OCI-M1 (cell line): Measurements from ENCODE around the gene ABCA4.
"Not testable (repeated sequence)": the region's sequence is repeated elsewhere in the genome, so short reads cannot be mapped to it uniquely, and the experiment has no call there.

Source experiments
- DNase-seq: peaks from one replicate; lab custom pipeline; 2025; lab: John Stamatoyannopoulos, UW

ABCA4 gene

DNA sequence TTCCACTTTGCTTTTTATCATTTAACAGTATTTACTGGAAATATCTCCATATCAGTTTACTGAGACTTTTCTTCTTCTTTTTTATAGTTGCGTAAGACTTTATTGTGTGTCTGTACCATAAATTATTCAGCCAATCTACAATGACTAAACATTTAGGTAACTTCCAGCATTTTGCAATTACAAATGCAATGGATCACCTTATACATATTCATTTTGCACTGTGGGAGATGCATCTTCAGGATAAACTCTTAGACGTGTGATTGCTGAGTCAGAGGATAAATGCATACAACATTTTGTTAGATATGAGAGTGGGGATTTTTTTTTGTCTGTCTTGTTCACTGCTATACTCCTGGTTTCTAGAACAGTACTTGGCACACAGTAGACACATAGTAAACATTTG, 116.0 kb downstream of the ABCA4 start:
- peak; percentile 29 for DNase-seq

DNA sequence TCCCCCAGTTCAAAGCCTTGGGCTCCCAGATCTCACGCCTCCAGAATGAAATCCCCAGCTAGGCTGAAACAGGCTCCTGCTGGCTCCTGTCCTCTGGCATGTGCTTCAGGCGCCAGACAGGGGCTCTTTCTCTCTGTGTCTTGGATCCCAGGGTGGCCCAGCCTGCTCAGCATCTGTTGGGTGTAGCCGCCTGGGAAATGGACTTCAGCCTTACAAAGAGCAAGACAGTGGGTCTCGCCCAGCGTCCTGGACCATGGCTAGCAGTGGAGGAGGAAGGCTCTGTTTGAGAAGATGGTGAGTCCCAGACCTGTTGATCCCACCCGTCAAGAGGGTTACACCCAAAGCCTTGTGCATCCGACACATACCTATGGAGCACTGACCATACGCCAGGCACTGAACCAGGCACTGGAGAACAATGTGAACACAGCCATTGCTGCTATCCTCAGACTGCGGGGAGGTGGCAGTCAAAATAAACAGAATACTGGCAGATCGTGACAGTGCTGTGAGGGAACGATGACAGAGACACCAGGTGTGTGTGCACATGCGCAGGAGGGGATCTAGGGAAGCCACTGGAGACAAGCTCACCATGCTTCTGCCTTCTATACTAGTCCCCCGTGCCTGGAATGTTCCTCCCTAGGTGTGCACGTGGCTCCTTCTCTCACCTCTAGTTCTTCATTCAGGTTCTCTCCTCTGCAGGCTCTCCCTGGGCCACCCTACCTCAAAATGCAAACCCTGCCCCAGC, 118.7 kb downstream of the ABCA4 start:
- DNase-seq = no peak

DNA sequence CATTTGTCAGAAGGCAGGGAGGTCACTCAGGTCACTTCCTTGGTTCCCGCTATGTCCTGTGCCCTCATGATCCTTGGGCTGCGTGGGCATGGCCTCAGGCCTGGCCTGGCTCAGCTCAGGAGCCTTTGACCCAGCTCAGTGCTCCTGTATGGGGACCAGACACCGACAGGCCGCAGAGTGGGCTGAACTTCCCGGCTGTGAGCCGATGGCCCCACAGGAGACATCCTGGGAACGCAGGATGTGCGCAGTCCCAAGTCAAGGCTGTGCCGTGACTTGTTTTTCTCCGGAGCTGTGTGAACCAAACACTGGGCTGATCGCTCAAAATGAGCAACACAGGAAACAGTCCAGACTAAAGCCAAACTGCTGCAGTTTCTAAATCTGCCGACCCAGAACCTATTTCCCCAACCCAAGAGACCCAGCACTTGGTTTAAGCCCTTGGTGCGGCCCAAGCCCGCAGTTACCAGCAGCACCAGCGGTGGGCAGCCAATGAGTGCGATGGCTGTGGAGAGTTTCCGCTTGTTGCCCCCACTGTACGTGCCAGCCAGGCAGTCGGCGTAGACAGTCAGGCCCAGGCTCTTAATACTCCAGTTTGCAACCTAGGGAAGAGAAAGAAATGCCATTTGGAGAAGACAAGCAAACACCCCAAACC, 119.4 kb downstream of the ABCA4 start:
- no peak for DNase-seq

DNA sequence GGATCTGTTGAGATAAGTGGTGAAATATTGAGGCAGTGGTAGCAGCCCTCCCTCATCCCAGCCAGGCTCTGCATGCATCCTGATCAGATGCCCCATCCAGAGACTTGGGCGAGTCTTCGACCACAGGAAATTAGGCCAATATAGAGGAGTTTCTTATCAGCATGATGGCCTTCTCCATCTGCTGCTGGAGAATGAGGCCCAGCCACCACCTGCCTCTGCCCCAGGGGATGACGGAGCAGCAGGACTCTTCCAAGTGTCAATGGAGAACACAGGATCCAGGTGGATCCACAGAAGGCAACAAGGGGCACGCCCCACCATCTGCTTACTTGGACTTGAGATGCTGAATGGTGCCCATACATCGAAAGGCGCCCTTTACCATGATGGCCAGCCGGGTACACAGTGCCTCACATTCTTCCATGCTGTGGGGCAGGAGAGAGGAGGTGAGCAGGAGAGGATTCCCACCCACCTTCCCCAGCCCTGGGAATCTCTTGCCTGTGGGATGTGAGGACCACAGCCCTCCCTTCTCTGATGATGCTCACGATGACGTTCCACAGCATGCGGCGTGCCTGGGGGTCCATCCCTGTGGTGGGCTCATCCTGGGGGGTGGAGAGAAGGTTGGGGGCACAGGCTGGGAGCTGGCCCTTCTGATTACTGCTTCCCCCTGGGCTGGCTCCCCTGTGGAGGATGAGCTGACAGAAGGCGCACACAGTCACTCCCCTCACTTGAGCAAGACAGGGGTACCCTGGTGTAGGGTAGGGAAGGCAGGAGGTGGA, 120.3 kb downstream of the ABCA4 start:
- peak; percentile 19 for DNase-seq

DNA sequence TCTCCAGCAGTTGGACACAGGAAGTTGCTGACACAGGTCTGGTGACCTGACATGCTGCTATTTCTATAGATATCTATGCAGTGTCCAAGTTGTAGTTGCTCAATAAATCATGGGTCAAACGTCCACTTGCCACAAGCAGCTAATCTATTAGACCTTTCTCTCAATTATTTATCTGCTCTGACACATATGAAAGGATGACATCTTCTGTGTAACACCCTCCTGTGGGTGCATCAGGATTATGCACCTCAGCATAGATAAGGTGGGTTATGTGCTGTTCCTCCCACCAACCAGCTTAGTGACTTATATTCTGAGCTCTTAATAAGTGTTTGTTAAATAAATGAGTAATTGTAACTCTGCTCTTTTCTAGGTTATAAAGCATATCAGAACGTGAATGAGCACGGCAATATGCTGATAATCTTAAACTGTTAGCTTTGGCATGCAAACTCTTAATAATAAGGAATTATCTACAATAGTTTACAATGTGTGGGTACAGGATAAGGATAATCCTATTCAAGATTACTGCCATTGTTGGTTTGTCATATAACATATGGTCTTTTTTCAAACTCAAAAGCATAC, 121.0 kb downstream of the ABCA4 start:
- DNase-seq = peak; percentile 19

DNA sequence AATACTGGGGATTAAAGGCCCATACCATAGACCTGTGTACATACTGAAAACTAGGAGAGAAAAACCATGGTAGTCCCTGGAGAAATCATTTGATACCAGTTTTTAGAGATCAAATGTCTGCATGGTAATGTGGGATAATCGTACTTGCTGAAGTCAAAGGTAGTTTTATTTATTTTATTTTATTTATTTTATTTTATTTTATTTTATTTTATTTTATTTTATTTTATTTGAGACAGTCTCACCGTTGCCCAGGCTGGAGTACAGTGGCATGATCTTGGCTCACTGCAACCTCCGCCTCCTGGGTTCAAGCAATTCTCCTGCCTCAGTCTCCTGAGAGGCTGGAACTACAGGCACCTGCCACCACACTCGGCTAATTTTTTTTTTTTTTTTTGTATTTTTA, 122.4 kb downstream of the ABCA4 start:
- DNase-seq = not testable (repeated sequence)

DNA sequence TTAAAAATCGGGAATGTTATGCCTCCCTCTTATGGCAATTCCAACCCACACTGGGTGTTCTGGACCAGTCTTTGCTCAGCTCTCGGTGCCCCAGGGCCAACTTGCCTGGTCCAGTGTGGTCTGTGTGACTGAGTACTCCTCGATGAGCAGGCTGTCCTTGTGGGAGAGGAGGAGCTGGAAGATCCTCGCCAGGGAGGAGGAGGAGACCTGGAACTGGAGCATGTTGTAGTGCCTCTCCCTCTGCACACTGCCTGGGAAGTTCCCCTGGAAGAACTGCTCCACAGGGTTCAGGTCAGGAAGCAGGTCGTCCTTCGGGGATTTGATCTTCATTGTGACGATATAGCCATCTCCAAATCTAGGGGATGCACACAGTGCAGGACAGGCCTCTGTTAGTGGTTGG, 123.2 kb downstream of the ABCA4 start:
- no peak for DNase-seq

DNA sequence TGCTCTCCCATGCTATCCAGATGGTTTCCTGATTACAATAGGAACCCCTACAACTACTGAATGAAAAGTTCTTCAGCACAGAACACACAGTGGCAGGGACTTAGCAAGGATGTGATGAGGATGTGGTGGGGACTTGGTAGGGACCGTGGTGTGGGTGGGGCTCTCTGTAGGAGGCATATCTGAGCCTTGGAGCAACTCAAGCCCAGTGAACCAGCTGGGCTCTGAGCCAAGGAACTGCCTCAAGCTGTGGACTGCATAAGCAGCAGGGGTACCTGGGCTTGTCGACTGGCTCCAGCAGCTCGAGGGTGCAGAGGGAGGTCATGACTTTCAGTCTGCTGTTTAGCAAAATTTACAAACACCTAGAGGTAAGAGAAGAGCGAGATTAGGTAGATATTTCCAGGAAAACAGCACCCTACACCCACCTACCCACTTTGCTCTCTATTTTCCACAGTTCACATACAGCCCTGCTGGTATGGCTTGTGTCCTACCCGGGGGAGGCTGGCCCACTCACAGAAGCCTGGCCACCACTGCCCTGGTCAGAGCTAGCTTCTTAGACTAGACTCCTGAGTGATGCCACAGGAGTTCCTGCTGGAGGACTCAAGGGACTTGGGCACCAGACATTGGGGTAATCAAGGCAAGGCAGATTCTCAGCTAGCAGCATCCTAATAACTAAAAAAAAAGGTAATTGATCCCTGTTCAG, 125.0 kb downstream of the ABCA4 start:
- DNase-seq = no peak

DNA sequence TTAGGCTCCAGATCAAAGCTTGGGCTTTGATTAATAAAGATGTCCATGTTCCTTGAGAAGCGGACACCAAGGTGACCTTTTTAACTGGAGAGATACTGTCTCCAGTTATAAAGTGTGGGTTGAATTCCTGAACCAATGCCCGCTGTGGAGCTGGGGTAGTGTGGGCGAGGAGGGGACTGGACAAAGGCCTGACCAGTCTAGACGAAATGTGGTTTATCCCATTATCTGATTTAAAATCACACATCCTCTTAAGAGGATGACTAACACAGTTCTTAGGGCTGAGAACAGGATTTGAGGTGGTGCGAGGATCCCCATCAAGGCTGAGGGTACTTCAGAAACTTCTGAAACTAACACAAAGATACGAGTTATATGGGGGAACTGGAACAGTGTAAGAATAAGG, 127.2 kb downstream of the ABCA4 start:
- no peak for DNase-seq

DNA sequence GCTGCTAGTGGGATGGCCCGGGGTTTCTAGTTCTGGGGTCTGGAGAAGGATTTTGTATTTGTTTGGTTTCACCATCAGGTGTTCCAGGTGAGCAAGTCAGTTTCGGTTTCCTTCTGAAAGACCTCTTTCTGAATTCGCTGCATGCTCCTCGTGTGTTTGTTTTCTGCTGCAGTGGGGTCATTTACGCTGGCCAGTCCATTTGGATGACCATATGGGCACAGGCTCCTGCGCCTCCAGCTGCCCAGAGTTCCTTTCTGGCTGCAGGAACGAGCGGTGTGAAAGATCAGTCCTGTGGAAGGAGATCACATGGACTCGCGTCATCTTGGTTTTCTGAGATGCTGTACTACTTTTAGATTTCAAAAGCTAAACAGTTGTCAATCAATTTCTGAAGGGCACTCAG, 128.0 kb downstream of the ABCA4 start:
- DNase-seq = no peak

DNA sequence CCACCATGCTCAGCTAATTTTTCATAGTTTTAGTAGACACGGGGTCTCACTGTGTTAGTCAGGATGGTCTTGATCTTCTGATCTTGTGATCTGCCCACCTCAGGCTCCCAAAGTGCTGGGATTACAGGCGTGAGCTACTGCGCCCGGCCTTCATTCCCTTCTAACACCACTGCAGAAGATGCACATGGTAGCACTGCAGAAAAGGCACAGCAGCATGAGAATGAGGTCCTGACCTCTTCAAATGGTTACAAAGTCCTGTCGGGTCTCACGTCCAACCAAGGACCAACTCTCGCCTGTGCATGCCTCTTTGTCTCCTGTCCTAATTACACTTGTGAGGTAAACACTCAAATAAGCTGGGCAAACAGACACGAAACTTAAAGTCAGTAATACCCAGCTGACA, 128.8 kb downstream of the ABCA4 start:
- no peak for DNase-seq

DNA sequence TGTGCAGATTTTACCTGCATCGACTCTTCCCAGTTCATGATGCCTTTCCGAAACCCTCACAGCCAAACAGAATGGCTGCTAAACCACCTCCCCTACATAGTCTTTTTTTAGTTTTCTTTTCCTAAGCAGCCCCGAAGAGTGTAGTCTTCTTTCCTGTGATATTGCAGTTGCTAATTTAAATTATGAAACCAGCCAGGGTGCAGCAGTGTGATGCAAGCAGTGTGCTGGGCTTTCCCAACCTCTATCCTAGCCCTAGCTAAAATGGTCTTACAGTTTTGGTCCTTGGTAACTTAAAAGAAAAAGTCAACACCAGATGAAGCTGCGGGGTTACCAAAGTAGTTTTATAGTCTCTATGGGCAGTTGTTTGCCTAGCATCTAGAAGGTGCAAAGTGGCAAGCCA, 129.7 kb downstream of the ABCA4 start:
- no peak for DNase-seq

DNA sequence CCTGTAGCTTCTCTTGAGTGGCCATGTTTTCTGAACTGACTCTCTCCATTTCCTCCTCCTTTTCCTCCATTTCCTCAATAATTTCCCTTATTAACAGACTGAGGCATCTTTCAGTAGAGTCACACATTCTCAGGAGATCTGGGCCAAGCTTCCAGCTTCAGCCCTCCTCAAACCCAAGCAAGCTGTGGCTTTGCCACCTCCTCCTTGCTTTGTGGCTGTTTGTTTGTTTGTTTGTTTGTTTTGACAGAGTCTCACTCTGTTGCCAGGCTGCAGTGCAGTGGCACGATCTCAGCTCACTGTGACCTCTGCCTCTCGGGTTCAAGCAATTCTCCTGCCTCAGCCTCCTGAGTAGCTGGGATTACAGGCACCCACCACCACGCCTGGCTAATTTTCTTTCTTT, 130.5 kb downstream of the ABCA4 start:
- DNase-seq = not testable (repeated sequence)

DNA sequence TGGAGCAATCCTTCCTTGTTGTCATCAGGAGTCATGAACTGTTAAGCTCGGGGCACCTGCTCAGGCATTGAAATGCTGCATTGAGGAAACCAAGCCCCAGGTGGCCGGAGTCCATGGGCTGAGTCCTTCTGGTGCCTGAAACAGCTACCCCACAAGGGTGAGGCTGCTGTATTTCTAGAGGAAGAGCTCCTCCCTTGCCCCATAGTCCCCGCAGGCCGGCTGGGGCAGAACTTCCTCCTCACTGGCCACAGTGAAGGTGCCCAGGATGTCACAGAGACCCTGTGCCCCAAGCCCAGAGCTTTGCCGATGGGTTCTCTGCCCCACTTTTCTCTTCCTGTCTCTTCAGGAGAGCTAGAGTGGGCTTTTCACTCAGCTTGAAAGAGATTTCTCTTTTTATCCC, 130.9 kb downstream of the ABCA4 start:
- no peak for DNase-seq

DNA sequence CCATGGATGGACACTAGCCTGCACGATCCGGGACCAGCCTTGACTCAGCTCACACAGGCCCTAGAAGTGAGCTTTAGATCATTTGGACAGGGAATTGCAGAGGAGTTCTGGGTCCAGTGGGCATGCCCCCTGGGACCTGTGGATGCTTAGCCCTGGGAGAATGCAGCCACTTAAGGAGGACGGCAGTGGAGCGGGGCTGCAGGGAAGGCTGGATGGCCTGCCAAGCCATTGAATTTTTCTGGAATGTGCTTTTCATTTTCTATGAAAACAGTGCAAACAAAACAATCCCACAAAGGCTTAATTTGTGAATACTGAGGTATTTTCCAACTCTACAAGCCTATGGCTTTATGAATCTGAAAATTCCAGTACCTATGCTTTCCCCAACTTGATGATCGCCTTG, 131.3 kb downstream of the ABCA4 start:
- no peak for DNase-seq

DNA sequence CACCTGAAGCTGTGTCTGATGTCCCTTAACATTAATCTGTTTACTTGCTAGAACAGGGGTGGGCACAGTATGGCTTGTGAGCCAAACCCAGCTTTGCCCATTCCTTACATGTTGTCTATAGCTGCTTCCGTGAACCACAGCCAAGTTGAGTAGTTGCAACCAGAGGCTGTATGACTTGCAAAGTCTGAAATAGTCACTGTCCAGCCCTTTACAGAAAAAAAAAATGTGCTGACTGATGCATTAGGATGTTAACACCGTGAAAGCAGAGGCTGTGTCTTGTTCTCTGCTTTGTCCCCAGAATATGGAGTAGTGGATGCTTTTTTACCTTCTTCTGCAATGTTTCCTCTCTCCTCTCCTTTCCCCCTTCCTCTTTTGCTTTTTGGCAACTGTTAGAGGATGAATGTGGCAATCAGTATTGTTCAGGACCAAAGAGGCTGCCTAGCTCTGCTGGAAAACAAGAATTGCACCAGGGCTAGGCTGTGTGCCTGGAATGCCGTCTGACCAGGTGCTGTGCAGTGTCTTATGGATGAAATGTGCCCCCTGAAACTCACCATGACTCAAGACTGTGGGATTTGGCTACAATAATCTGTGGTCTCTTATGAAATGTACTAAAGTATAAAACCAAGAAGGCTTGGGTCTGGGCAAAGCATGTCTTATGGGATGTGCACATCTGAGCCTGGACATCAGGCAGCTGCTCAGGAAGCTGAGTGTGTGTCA, 132.2 kb downstream of the ABCA4 start:
- DNase-seq = no peak

DNA sequence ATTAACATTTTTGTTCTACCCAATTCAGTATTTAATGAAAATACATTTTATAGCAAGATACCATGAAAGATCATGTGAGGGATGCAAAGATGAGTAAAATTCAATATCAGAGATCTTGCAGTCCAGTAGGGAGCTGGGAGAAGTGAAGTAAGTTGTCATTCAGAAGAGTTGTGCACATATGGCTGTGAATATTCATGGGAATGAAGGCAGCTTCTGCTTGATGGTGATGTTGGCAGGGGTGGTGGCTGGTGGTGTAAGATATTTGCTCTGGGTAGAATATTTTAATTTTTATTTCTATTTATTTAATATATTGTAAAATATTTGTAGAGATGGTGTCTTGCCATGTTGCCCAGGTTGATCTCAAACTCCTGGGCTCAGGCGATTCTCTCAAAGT, 139.7 kb downstream of the ABCA4 start:
- no peak for DNase-seq

DNA sequence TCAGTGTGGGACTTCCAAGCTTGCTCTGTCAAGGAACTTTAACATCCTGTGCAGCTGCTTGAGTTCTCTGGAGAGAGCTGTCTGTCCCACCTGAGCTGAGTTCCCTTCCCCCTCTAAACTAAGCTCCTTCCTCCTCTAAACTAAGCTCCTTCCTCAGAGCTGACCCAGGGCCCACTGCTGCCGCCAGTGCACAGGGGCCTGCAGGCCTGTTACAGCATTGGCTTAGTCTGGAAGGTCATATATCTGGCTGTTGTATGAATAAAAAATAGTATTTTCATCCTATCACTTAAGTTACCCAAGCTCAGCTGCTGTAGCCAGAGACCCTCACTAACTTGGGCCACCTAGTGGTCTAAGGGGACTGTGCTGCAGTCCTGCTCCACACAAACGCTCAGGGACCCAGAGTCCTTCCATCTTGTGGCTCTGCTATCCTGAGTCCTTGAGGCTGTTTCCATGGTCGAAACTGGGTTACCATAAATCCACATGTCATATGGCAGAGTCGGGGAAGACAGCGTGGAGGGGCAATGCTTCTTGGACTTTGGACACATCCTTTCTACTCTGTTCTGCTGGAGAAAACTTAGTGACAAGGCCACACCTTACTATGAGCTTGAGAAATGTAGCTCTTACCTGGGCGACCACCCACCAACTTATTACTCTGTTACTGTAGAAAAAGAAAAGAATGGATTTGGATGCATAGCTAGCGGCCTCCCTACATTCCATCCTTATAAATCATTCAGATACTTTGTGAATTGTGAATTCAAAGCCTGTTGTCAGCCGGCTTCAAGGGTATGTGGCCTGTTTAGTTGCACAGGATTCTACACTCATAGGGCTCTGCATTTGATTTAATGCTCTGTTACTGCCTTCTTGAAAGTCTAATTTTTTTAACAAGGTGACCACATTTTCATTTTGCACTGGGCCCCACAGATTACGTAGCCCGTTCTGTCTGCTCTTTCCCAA, 140.4 kb downstream of the ABCA4 start:
- DNase-seq = peak; percentile 19

DNA sequence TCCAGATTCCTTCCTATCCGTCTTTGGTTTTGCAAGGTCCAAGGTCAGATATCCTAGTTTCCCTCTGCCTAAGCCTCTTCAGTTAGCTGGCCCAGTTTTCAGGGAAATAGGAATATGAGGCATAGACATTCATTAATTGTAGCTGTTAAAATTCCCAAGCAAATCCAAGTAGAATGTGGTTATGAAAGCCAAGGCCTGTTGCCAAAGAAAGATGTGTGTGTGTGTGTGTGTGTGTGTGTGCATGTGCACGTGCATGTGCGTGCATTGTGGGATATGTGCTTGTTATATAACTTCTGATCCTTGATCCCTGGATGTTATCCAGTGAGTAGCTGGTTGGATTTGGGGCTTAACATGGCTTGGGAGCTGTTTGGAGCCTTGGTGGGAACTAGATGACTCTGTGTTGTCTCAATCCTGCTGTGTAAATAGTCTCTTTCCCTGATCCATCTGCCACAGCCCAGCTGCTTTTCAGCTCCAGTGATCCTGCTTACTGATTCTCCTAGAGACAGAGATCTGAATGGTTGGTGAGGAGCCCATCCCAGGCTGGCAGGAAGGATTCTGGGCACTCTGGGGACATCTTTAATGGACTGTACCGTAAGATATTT, 141.1 kb downstream of the ABCA4 start:
- no peak for DNase-seq
